ENCODE data around the gene AAK1. TPM values are rescaled to one million over a fixed set of nuclear protein-coding genes. Genes with fewer than 3 reads are reported as not detected.

AAK1 gene
- total RNA-seq, 1 experiment from 2014 or later = 40.5 TPM

- no peak overlapping the region for H3K4me3 ChIP-seq (ENCODE audit: low read depth, low read length, poor library complexity, severe bottlenecking)
- DNase-seq (ENCODE audit: low spot score) = no peak
- H3K9me3 ChIP-seq (ENCODE audit: low read depth, low read length, poor library complexity, severe bottlenecking) = no peaks in the 10 kb centered on the region
- no peaks in the 10 kb centered on the region for H3K36me3 ChIP-seq (ENCODE audit: insufficient read depth, low read length, poor library complexity, severe bottlenecking)
- CTCF ChIA-PET = no interaction called here
- POLR2A ChIA-PET (ENCODE audit: low non-redundant PET) = no interaction called here
- H3K27ac ChIP-seq (ENCODE audit: low read depth, low read length, poor library complexity, severe bottlenecking) = no peak overlapping the region
- no peaks in the 10 kb centered on the region for H3K4me1 ChIP-seq (ENCODE audit: insufficient read depth, low read length, poor library complexity, severe bottlenecking)
- no TSS peak for BruUV-seq (replicated peaks)
- intact Hi-C loops (cut with micrococcal nuclease; ENCODE audit: unreplicated experiment) = no loop called here
- TF ChIP-seq EZH2 (IDR thresholded peaks at IDR 0.05; ENCODE audit: borderline replicate concordance, low read depth, low read length, poor library complexity, severe bottlenecking) = no peak
- no peak for TF ChIP-seq CTCF (conservative IDR thresholded peaks at IDR 0.05; ENCODE audit: low read depth, low read length)
- H3K27me3 ChIP-seq (replicated peaks; ENCODE audit: insufficient read depth, low read depth, low read length, poor library complexity) = no peaks in the 10 kb centered on the region
Observed at GRCh38 chr2:69689466-69689865, 45.9 kb upstream of the AAK1 start.

GRCh38 chr2:69687971-69688611 lies 44.6 kb upstream of the AAK1 start:
- Histone ChIP-seq H3K27me3 (replicated peaks; ENCODE audit: insufficient read depth, low read depth, low read length, poor library complexity) (no peaks in the 10 kb centered on the region), H3K4me3 (ENCODE audit: low read depth, low read length, poor library complexity, severe bottlenecking) (no peak overlapping the region), H3K4me1 (ENCODE audit: insufficient read depth, low read length, poor library complexity, severe bottlenecking) (no peaks in the 10 kb centered on the region), H3K9me3 (ENCODE audit: low read depth, low read length, poor library complexity, severe bottlenecking) (no peaks in the 10 kb centered on the region), H3K36me3 (ENCODE audit: insufficient read depth, low read length, poor library complexity, severe bottlenecking) (no peaks in the 10 kb centered on the region), H3K27ac (ENCODE audit: low read depth, low read length, poor library complexity, severe bottlenecking) (no peak overlapping the region)
- intact Hi-C loops (cut with micrococcal nuclease; ENCODE audit: unreplicated experiment) = no loop called here
- BruUV-seq (replicated peaks) = no TSS peak
- DNase-seq (ENCODE audit: low spot score) = no peak
- TF ChIP-seq CTCF (conservative IDR thresholded peaks at IDR 0.05; ENCODE audit: low read depth, low read length) (no peak), EZH2 (IDR thresholded peaks at IDR 0.05; ENCODE audit: borderline replicate concordance, low read depth, low read length, poor library complexity, severe bottlenecking) (no peak)
- CTCF ChIA-PET = no interaction called here
- POLR2A ChIA-PET (ENCODE audit: low non-redundant PET) = no interaction called here

- H3K27ac ChIP-seq (ENCODE audit: low read depth, low read length, poor library complexity, severe bottlenecking) = no peak overlapping the region
- no peaks in the 10 kb centered on the region for H3K36me3 ChIP-seq (ENCODE audit: insufficient read depth, low read length, poor library complexity, severe bottlenecking)
- CTCF ChIA-PET = no interaction called here
- H3K4me3 ChIP-seq (ENCODE audit: low read depth, low read length, poor library complexity, severe bottlenecking) = no peak overlapping the region
- no TSS peak for BruUV-seq (replicated peaks)
- DNase-seq (ENCODE audit: low spot score) = no peak
- no peaks in the 10 kb centered on the region for H3K9me3 ChIP-seq (ENCODE audit: low read depth, low read length, poor library complexity, severe bottlenecking)
- intact Hi-C loops (cut with micrococcal nuclease; ENCODE audit: unreplicated experiment) = no loop called here
- POLR2A ChIA-PET (ENCODE audit: low non-redundant PET) = interaction anchor here (0.6 kb wide), 1 partner anchor 32 kb away, joined by 6 read pairs; no protein-coding TSS in a partner anchor
- no peaks in the 10 kb centered on the region for H3K4me1 ChIP-seq (ENCODE audit: insufficient read depth, low read length, poor library complexity, severe bottlenecking)
- TF ChIP-seq CTCF (conservative IDR thresholded peaks at IDR 0.05; ENCODE audit: low read depth, low read length) (no peak), EZH2 (IDR thresholded peaks at IDR 0.05; ENCODE audit: borderline replicate concordance, low read depth, low read length, poor library complexity, severe bottlenecking) (no peak)
- no peaks in the 10 kb centered on the region for H3K27me3 ChIP-seq (replicated peaks; ENCODE audit: insufficient read depth, low read depth, low read length, poor library complexity)
Observed at GRCh38 chr2:69686813-69687212, 43.3 kb upstream of the AAK1 start.

Measured in A673 (cell line).